ENCODE results near the gene FFAR4. TPM values are rescaled to one million over a fixed set of nuclear protein-coding genes. Genes with fewer than 3 reads are reported as not detected.

The FFAR4 gene
- total and polyA plus RNA-seq, 4 donors: 0.14 to 0.28 (median 0.19) TPM

- DNase-seq (ENCODE audit: low spot score): no peak
- Histone ChIP-seq H3K27ac (ENCODE audit: low read depth in 1 of 2, low read length in 2 of 2) (no peak overlapping the region), H3K9ac (ENCODE audit: low read depth in 1 of 2, low read length in 2 of 2) (no peak overlapping the region), H3K36me3 (ENCODE audit: control insufficient read depth in 4 of 4, insufficient read depth in 3 of 4, low read depth in 1 of 4, low read length in 3 of 4) (no peaks in the 10 kb centered on the region), H3K4me1 (ENCODE audit: control insufficient read depth in 4 of 4, insufficient read depth in 4 of 4, low read length in 3 of 4) (peaks cover 0 to 2% (median 0%) of the 10 kb centered on the region in 4 donors), H3K4me3 (ENCODE audit: low read depth in 1 of 3, low read length in 3 of 3) (no peak overlapping the region), H3K9me3 (ENCODE audit: control insufficient read depth in 4 of 4, low read length in 3 of 4) (no peaks in the 10 kb centered on the region), H3K27me3 (ENCODE audit: control insufficient read depth in 4 of 4, insufficient read depth in 4 of 4, low read length in 3 of 4) (no peaks in the 10 kb centered on the region)
- WGBS: 67% methylated on average over 8 of the region's 8 CpGs
- TF ChIP-seq RAD21 (IDR thresholded peaks at IDR 0.05): peak in 1 of 2 donors; percentile 20
- peak; percentile 80 to 91 for TF ChIP-seq RXRA (IDR thresholded peaks at IDR 0.05)
- TF ChIP-seq HNF4A (conservative IDR thresholded peaks at IDR 0.05): peak; percentile 19 to 43
- TF ChIP-seq SP1 (IDR thresholded peaks at IDR 0.05): peak; percentile 37
- no peak for TF ChIP-seq JUND (IDR thresholded peaks at IDR 0.05)
These were observed 12.8 kb upstream of the FFAR4 start for GRCh38 chr10:93553482-93554315.

- H3K27ac ChIP-seq (ENCODE audit: low read depth in 1 of 2, low read length in 2 of 2): no peak overlapping the region
- no peak for DNase-seq (ENCODE audit: low spot score)
- peaks cover 0 to 2% (median 0%) of the 10 kb centered on the region in 4 donors for H3K4me1 ChIP-seq (ENCODE audit: control insufficient read depth in 4 of 4, insufficient read depth in 4 of 4, low read length in 3 of 4)
- H3K36me3 ChIP-seq (ENCODE audit: control insufficient read depth in 4 of 4, insufficient read depth in 3 of 4, low read depth in 1 of 4, low read length in 3 of 4): no peaks in the 10 kb centered on the region
- no peak overlapping the region for H3K9ac ChIP-seq (ENCODE audit: low read depth in 1 of 2, low read length in 2 of 2)
- WGBS: 90% methylated on average over 1 of the region's 1 CpG
- no peaks in the 10 kb centered on the region for H3K9me3 ChIP-seq (ENCODE audit: control insufficient read depth in 4 of 4, low read length in 3 of 4)
- H3K27me3 ChIP-seq (ENCODE audit: control insufficient read depth in 4 of 4, insufficient read depth in 4 of 4, low read length in 3 of 4): no peaks in the 10 kb centered on the region
- H3K4me3 ChIP-seq (ENCODE audit: low read depth in 1 of 3, low read length in 3 of 3): no peak overlapping the region
- TF ChIP-seq EGR1 (IDR thresholded peaks at IDR 0.05; ENCODE audit: low read depth in 2 of 2) (no peak), NR2F2 (IDR thresholded peaks at IDR 0.05) (no peak), HNF4A (conservative IDR thresholded peaks at IDR 0.05) (no peak), ZBTB33 (IDR thresholded peaks at IDR 0.05) (no peak), RXRA (IDR thresholded peaks at IDR 0.05) (no peak), FOXA1 (IDR thresholded peaks at IDR 0.05) (no peak)
- TF ChIP-seq, protein P1, sequence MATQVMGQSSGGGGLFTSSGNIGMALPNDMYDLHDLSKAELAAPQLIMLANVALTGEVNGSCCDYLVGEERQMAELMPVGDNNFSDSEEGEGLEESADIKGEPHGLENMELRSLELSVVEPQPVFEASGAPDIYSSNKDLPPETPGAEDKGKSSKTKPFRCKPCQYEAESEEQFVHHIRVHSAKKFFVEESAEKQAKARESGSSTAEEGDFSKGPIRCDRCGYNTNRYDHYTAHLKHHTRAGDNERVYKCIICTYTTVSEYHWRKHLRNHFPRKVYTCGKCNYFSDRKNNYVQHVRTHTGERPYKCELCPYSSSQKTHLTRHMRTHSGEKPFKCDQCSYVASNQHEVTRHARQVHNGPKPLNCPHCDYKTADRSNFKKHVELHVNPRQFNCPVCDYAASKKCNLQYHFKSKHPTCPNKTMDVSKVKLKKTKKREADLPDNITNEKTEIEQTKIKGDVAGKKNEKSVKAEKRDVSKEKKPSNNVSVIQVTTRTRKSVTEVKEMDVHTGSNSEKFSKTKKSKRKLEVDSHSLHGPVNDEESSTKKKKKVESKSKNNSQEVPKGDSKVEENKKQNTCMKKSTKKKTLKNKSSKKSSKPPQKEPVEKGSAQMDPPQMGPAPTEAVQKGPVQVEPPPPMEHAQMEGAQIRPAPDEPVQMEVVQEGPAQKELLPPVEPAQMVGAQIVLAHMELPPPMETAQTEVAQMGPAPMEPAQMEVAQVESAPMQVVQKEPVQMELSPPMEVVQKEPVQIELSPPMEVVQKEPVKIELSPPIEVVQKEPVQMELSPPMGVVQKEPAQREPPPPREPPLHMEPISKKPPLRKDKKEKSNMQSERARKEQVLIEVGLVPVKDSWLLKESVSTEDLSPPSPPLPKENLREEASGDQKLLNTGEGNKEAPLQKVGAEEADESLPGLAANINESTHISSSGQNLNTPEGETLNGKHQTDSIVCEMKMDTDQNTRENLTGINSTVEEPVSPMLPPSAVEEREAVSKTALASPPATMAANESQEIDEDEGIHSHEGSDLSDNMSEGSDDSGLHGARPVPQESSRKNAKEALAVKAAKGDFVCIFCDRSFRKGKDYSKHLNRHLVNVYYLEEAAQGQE (IDR thresholded peaks at IDR 0.05): no peak
- TF ChIP-seq, protein P2, sequence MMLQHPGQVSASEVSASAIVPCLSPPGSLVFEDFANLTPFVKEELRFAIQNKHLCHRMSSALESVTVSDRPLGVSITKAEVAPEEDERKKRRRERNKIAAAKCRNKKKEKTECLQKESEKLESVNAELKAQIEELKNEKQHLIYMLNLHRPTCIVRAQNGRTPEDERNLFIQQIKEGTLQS (IDR thresholded peaks at IDR 0.05): no peak
- TF ChIP-seq, protein P3, sequence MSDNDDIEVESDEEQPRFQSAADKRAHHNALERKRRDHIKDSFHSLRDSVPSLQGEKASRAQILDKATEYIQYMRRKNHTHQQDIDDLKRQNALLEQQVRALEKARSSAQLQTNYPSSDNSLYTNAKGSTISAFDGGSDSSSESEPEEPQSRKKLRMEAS (IDR thresholded peaks at IDR 0.05): no peak
- TF ChIP-seq, protein P4, sequence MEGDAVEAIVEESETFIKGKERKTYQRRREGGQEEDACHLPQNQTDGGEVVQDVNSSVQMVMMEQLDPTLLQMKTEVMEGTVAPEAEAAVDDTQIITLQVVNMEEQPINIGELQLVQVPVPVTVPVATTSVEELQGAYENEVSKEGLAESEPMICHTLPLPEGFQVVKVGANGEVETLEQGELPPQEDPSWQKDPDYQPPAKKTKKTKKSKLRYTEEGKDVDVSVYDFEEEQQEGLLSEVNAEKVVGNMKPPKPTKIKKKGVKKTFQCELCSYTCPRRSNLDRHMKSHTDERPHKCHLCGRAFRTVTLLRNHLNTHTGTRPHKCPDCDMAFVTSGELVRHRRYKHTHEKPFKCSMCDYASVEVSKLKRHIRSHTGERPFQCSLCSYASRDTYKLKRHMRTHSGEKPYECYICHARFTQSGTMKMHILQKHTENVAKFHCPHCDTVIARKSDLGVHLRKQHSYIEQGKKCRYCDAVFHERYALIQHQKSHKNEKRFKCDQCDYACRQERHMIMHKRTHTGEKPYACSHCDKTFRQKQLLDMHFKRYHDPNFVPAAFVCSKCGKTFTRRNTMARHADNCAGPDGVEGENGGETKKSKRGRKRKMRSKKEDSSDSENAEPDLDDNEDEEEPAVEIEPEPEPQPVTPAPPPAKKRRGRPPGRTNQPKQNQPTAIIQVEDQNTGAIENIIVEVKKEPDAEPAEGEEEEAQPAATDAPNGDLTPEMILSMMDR (IDR thresholded peaks at IDR 0.05; ENCODE audit: low read depth, low read length, missing input control): no peak
These were observed 12.2 kb upstream of the FFAR4 start for GRCh38 chr10:93554316-93554663.

Data from liver (tissue), 9 donors.